GM18868 (cell line): ENCODE measurements around the gene NPPB.
A peak's percentile ranks its signal among the peaks of the same experiment; 100 is the strongest.
"Not testable (repeated sequence)": the region's sequence is repeated elsewhere in the genome, so short reads cannot be mapped to it uniquely, and the experiment has no call there.

ENCODE experiments used
- ATAC-seq: cut with Tn5 transposase; IDR thresholded peaks from one replicate; pipeline ENCODE4 v1.9.1; 2021; ENCODE audit warnings: mild to moderate bottlenecking, moderate library complexity; ENCODE audit not compliant: unreplicated experiment

NPPB gene

GRCh38 chr1:11858613-11858967 lies at the start of gene NPPB:
NPPB (minus strand) TSS chr1:11858945; CDS start chr1:11858833, 112 bp downstream.
- ATAC-seq = no peak

- ATAC-seq = peak; percentile 48
Observed at GRCh38 chr1:11908095-11908675, 49.4 kb upstream of the NPPB start.

GRCh38 chr1:11907275-11908094 lies 48.7 kb upstream of the NPPB start:
- peak; percentile 50 for ATAC-seq

GRCh38 chr1:11906870-11907269 lies 48.1 kb upstream of the NPPB start:
- no peak for ATAC-seq

GRCh38 chr1:11904978-11905377 lies 46.2 kb upstream of the NPPB start:
- ATAC-seq = no peak

GRCh38 chr1:11904156-11904555 lies 45.4 kb upstream of the NPPB start:
- not testable (repeated sequence) for ATAC-seq

GRCh38 chr1:11903210-11903609 lies 44.5 kb upstream of the NPPB start:
- no peak for ATAC-seq

GRCh38 chr1:11901446-11901845 lies 42.7 kb upstream of the NPPB start:
- not testable (repeated sequence) for ATAC-seq

GRCh38 chr1:11898831-11899467 lies 40.2 kb upstream of the NPPB start:
- ATAC-seq = no peak

- no peak for ATAC-seq
Observed at GRCh38 chr1:11898086-11898785, 39.5 kb upstream of the NPPB start.

GRCh38 chr1:11894501-11894900 lies 35.8 kb upstream of the NPPB start:
- not testable (repeated sequence) for ATAC-seq

- no peak for ATAC-seq
Observed at GRCh38 chr1:11893907-11894251, 35.1 kb upstream of the NPPB start.

GRCh38 chr1:11891433-11892186 lies 32.9 kb upstream of the NPPB start:
- ATAC-seq = no peak

GRCh38 chr1:11888877-11889208 lies 30.1 kb upstream of the NPPB start:
- no peak for ATAC-seq

GRCh38 chr1:11888206-11888876 lies 29.6 kb upstream of the NPPB start:
- ATAC-seq = no peak

- ATAC-seq = no peak
Observed at GRCh38 chr1:11887666-11888007, 28.9 kb upstream of the NPPB start.

GRCh38 chr1:11886986-11887665 lies 28.4 kb upstream of the NPPB start:
- no peak for ATAC-seq

GRCh38 chr1:11885916-11886315 lies 27.2 kb upstream of the NPPB start:
- no peak for ATAC-seq

GRCh38 chr1:11882814-11883538 lies 24.2 kb upstream of the NPPB start:
- ATAC-seq = no peak
